ENCODE measurements around the gene CDKN1C.
A peak's percentile ranks its signal among the peaks of the same experiment; 100 is the strongest.

CDKN1C gene

GRCh38 chr11:2924821-2925675 is 39.5 kb upstream of the CDKN1C start:
- no peak for DNase-seq

GRCh38 chr11:2924381-2924780 is 38.8 kb upstream of the CDKN1C start:
- no peak for DNase-seq

GRCh38 chr11:2923446-2924375 is 38.1 kb upstream of the CDKN1C start:
- DNase-seq, result no peak

GRCh38 chr11:2922655-2923054 is 37.1 kb upstream of the CDKN1C start:
- DNase-seq, result no peak

- DNase-seq, result no peak
These were observed 36.3 kb upstream of the CDKN1C start for GRCh38 chr11:2921742-2922493.

- no peak for DNase-seq
These were observed 35.7 kb upstream of the CDKN1C start for GRCh38 chr11:2921261-2921660.

GRCh38 chr11:2920343-2920742 is 34.8 kb upstream of the CDKN1C start:
- no peak for DNase-seq

GRCh38 chr11:2919837-2920236 is 34.3 kb upstream of the CDKN1C start:
- DNase-seq, result no peak

GRCh38 chr11:2919188-2919587 is 33.6 kb upstream of the CDKN1C start:
- no peak for DNase-seq

- DNase-seq, result no peak
These were observed 32.4 kb upstream of the CDKN1C start for GRCh38 chr11:2917842-2918490.

- DNase-seq, result no peak
These were observed 31.5 kb upstream of the CDKN1C start for GRCh38 chr11:2916892-2917645.

- DNase-seq, result no peak
These were observed 30.7 kb upstream of the CDKN1C start for GRCh38 chr11:2916114-2916891.

- no peak for DNase-seq
These were observed 29.9 kb upstream of the CDKN1C start for GRCh38 chr11:2915473-2915872.

GRCh38 chr11:2914455-2915195 is 29.1 kb upstream of the CDKN1C start:
- DNase-seq, result no peak

GRCh38 chr11:2913776-2914175 is 28.2 kb upstream of the CDKN1C start:
- no peak for DNase-seq

GRCh38 chr11:2913019-2913431 is 27.4 kb upstream of the CDKN1C start:
- no peak for DNase-seq

GRCh38 chr11:2912498-2912897 is 26.9 kb upstream of the CDKN1C start:
- DNase-seq, result no peak

GRCh38 chr11:2911785-2912391 is 26.3 kb upstream of the CDKN1C start:
- peak; percentile 41 for DNase-seq

GRCh38 chr11:2911088-2911784 is 25.7 kb upstream of the CDKN1C start:
- peak; percentile 37 for DNase-seq
